GM23338 (cell line): ENCODE measurements around the gene UCN2. TPM values are rescaled to one million over a fixed set of nuclear protein-coding genes. Genes with fewer than 3 reads are reported as not detected.

Experiments
- ATAC-seq: fragments of 200-7000 bp; cut with Tn5 transposase; 3 replicates; pipeline ENCODE4 v1.9.1; 2020
- DNase-seq: peaks from one replicate; pipeline ENCODE4 v3.0.0-alpha.2; 2015; ENCODE audit warnings: low spot score
- H2AFZ ChIP-seq: fragments of 200-600 bp; sonication (generic); 2 replicates; pipeline ENCODE4 v1.8.0; 2016; ENCODE audit warnings: antibody characterized with exemption, mild to moderate bottlenecking, moderate library complexity
- H3F3A ChIP-seq: fragments of 200-600 bp; sonication (generic); replicated peaks from 2 replicates; pipeline ENCODE4 v1.8.0; 2017; ENCODE audit warnings: antibody characterized with exemption, mixed run types, low read depth
- H3K27ac ChIP-seq: fragments of 200-600 bp; sonication (generic); 2 replicates; pipeline ENCODE4 v1.6.1; 2016; ENCODE audit warnings: low read depth
- H3K27me3 ChIP-seq: fragments of 200-600 bp; sonication (generic); 2 replicates; pipeline ENCODE4 v1.8.0; 2016; ENCODE audit warnings: mild to moderate bottlenecking, mixed run types, moderate library complexity; ENCODE audit not compliant: insufficient read depth
- H3K36me3 ChIP-seq: fragments of 200-600 bp; sonication (generic); 2 replicates; pipeline ENCODE4 v1.8.0; 2016; ENCODE audit warnings: mild to moderate bottlenecking; ENCODE audit not compliant: insufficient read depth
- H3K4me1 ChIP-seq: fragments of 200-600 bp; sonication (generic); 2 replicates; pipeline ENCODE4 v1.8.0; 2016; ENCODE audit warnings: mild to moderate bottlenecking, moderate library complexity; ENCODE audit not compliant: insufficient read depth
- H3K4me2 ChIP-seq: fragments of 200-600 bp; sonication (generic); 2 replicates; pipeline ENCODE4 v1.7.1; 2017; ENCODE audit warnings: mixed run types
- H3K4me3 ChIP-seq: fragments of 200-600 bp; sonication (generic); 2 replicates; pipeline ENCODE4 v1.6.1; 2016; ENCODE audit warnings: mixed run types
- H3K79me2 ChIP-seq: fragments of 200-600 bp; sonication (generic); replicated peaks from 2 replicates; pipeline ENCODE4 v1.8.0; 2017; ENCODE audit warnings: mild to moderate bottlenecking; ENCODE audit not compliant: insufficient read depth
- H3K9me2 ChIP-seq: fragments of 200-600 bp; sonication (generic); 2 replicates; pipeline ENCODE4 v1.8.0; 2017; ENCODE audit not compliant: insufficient read depth
- H4K20me1 ChIP-seq: fragments of 200-600 bp; sonication (generic); replicated peaks from 2 replicates; pipeline ENCODE4 v1.8.0; 2017; ENCODE audit warnings: mild to moderate bottlenecking; ENCODE audit not compliant: insufficient read depth
- H3K27ac Mint-ChIP-seq: 2 replicates; pipeline ENCODE4 v1.8.0; 2020; ENCODE audit warnings: inconsistent platforms, mild to moderate bottlenecking, moderate library complexity, mixed read lengths
- H3K27me3 Mint-ChIP-seq: 3 replicates; pipeline ENCODE4 v1.8.0; 2022; ENCODE audit warnings: low read depth, mild to moderate bottlenecking, moderate library complexity, mixed read lengths, inconsistent platforms; ENCODE audit not compliant: insufficient read depth, poor library complexity
- H3K36me3 Mint-ChIP-seq: 3 replicates; pipeline ENCODE4 v1.8.0; 2021; ENCODE audit warnings: low read depth, mild to moderate bottlenecking, inconsistent platforms, moderate library complexity, mixed read lengths
- H3K4me1 Mint-ChIP-seq: 3 replicates; pipeline ENCODE4 v1.8.0; 2020; ENCODE audit warnings: mild to moderate bottlenecking, inconsistent platforms, mixed read lengths
- H3K4me3 Mint-ChIP-seq: 3 replicates; pipeline ENCODE4 v1.8.0; 2021; ENCODE audit warnings: moderate library complexity, mild to moderate bottlenecking, inconsistent platforms, mixed read lengths
- H3K9me3 Mint-ChIP-seq: 3 replicates; pipeline ENCODE4 v1.8.0; 2020; ENCODE audit warnings: moderate library complexity, mild to moderate bottlenecking, inconsistent platforms, mixed read lengths
- EZH2phosphoT487 ChIP-seq: fragments of 200-600 bp; sonication (generic); IDR thresholded peaks from one replicate; pipeline ENCODE4 v1.8.1; 2018; ENCODE audit warnings: antibody characterized with exemption; ENCODE audit not compliant: unreplicated experiment
- NANOG ChIP-seq: IDR thresholded peaks from 2 replicates; pipeline ENCODE4 v1.6.1; 2016; ENCODE audit warnings: antibody characterized with exemption, borderline replicate concordance
- STAT1 ChIP-seq: IDR thresholded peaks from one replicate; pipeline ENCODE4 v1.6.1; 2016; ENCODE audit warnings: antibody characterized with exemption; ENCODE audit not compliant: unreplicated experiment
- ZNF114 ChIP-seq: fragments of 250-450 bp; sonication (Bioruptor Pico); IDR thresholded peaks from 2 replicates; pipeline ENCODE4 v1.5.0; 2020; ENCODE audit warnings: mild to moderate bottlenecking, moderate library complexity
- ZNF331 ChIP-seq: fragments of 250-450 bp; sonication (Bioruptor Pico); IDR thresholded peaks from 2 replicates; pipeline ENCODE4 v1.5.0; 2020; ENCODE audit warnings: low read depth, mild to moderate bottlenecking, moderate library complexity
- polyA plus RNA-seq: library from polyadenylated mRNA; unstranded; fragments of >200 nt; fragmentation: Nextera tagmentation; extraction: Ambion mirVana; gene quantifications from 2 replicates; pipeline ENCODE4 v1.2.1, GENCODE V29; 2016
- total RNA-seq: library from RNA; depleted of rRNA; stranded (reverse); fragments of >200 nt; shearing (Covaris generic); gene quantifications from 2 replicates; pipeline ENCODE4 v1.2.3, GENCODE V29; 2014
- TF ChIP-seq, protein P1 (sequence below): fragments of 250-450 bp; sonication (Bioruptor Pico); IDR thresholded peaks from 2 replicates; pipeline ENCODE4 v1.5.0; 2020; ENCODE audit warnings: mild to moderate bottlenecking, moderate library complexity
- TF ChIP-seq, protein P2 (sequence below): IDR thresholded peaks from one replicate; pipeline ENCODE4 v1.6.1; 2018; ENCODE audit warnings: antibody characterized with exemption; ENCODE audit not compliant: unreplicated experiment
- TF ChIP-seq, protein P3 (sequence below): IDR thresholded peaks from 2 replicates; pipeline ENCODE4 v1.6.1; 2016; ENCODE audit warnings: antibody characterized with exemption

UCN2 gene
- total and polyA plus RNA-seq, 2 experiments from 2014 or later, result 0.17 TPM; not detected in 1

DNA sequence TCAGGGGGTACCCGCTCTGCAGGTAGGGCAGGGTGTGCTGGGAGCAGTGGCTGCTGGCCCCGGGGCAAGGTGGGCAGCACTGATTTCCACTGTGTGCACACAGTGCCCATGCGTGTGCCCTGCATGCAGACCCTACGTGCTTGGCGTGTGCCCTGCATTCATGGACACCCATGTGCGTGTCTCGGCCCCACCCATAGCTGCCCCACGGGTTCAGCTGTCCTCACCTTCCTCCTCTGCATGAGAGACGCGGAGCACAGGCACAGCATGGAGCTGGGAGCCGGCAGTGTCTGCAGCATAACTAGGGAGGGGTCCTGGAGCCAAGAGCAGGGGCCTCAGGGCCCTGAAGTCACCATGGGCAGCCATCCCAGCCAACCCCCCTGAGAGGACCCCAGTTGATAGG lies 1.6 kb upstream of the UCN2 start:
- DNase-seq (no peak), ATAC-seq (no peak)
- no peak overlapping the region for H3K27ac Mint-ChIP-seq
- no peak overlapping the region for H3K27ac ChIP-seq
- no peak overlapping the region for H3K4me3 ChIP-seq
- no peaks in the 10 kb centered on the region for H3K36me3 ChIP-seq
- no peaks in the 10 kb centered on the region for H3K9me2 ChIP-seq
- H2AFZ ChIP-seq, result no peak overlapping the region
- H3K36me3 Mint-ChIP-seq, result no peaks in the 10 kb centered on the region; the same call in 2 of the 3 replicates
- no peaks in the 10 kb centered on the region for H3K79me2 ChIP-seq
- peaks cover 16% of the 10 kb centered on the region for H3K27me3 Mint-ChIP-seq
- TF ChIP-seq, protein P1, sequence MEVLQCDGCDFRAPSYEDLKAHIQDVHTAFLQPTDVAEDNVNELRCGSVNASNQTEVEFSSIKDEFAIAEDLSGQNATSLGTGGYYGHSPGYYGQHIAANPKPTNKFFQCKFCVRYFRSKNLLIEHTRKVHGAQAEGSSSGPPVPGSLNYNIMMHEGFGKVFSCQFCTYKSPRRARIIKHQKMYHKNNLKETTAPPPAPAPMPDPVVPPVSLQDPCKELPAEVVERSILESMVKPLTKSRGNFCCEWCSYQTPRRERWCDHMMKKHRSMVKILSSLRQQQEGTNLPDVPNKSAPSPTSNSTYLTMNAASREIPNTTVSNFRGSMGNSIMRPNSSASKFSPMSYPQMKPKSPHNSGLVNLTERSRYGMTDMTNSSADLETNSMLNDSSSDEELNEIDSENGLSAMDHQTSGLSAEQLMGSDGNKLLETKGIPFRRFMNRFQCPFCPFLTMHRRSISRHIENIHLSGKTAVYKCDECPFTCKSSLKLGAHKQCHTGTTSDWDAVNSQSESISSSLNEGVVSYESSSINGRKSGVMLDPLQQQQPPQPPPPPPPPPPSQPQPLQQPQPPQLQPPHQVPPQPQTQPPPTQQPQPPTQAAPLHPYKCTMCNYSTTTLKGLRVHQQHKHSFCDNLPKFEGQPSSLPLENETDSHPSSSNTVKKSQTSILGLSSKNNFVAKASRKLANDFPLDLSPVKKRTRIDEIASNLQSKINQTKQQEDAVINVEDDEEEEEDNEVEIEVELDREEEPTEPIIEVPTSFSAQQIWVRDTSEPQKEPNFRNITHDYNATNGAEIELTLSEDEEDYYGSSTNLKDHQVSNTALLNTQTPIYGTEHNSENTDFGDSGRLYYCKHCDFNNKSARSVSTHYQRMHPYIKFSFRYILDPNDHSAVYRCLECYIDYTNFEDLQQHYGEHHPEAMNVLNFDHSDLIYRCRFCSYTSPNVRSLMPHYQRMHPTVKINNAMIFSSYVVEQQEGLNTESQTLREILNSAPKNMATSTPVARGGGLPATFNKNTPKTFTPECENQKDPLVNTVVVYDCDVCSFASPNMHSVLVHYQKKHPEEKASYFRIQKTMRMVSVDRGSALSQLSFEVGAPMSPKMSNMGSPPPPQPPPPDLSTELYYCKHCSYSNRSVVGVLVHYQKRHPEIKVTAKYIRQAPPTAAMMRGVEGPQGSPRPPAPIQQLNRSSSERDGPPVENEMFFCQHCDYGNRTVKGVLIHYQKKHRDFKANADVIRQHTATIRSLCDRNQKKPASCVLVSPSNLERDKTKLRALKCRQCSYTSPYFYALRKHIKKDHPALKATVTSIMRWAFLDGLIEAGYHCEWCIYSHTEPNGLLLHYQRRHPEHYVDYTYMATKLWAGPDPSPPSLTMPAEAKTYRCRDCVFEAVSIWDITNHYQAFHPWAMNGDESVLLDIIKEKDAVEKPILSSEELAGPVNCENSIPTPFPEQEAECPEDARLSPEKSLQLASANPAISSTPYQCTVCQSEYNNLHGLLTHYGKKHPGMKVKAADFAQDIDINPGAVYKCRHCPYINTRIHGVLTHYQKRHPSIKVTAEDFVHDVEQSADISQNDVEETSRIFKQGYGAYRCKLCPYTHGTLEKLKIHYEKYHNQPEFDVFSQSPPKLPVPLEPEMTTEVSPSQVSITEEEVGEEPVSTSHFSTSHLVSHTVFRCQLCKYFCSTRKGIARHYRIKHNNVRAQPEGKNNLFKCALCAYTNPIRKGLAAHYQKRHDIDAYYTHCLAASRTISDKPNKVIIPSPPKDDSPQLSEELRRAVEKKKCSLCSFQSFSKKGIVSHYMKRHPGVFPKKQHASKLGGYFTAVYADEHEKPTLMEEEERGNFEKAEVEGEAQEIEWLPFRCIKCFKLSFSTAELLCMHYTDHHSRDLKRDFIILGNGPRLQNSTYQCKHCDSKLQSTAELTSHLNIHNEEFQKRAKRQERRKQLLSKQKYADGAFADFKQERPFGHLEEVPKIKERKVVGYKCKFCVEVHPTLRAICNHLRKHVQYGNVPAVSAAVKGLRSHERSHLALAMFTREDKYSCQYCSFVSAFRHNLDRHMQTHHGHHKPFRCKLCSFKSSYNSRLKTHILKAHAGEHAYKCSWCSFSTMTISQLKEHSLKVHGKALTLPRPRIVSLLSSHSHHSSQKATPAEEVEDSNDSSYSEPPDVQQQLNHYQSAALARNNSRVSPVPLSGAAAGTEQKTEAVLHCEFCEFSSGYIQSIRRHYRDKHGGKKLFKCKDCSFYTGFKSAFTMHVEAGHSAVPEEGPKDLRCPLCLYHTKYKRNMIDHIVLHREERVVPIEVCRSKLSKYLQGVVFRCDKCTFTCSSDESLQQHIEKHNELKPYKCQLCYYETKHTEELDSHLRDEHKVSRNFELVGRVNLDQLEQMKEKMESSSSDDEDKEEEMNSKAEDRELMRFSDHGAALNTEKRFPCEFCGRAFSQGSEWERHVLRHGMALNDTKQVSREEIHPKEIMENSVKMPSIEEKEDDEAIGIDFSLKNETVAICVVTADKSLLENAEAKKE (CRISPR knock-in tag), result no peak
- TF ChIP-seq ZNF114 (CRISPR knock-in tag) (no peak), EZH2phosphoT487 (no peak), NANOG (no peak), ZNF331 (CRISPR knock-in tag) (no peak), STAT1 (no peak)
- TF ChIP-seq, protein P2, sequence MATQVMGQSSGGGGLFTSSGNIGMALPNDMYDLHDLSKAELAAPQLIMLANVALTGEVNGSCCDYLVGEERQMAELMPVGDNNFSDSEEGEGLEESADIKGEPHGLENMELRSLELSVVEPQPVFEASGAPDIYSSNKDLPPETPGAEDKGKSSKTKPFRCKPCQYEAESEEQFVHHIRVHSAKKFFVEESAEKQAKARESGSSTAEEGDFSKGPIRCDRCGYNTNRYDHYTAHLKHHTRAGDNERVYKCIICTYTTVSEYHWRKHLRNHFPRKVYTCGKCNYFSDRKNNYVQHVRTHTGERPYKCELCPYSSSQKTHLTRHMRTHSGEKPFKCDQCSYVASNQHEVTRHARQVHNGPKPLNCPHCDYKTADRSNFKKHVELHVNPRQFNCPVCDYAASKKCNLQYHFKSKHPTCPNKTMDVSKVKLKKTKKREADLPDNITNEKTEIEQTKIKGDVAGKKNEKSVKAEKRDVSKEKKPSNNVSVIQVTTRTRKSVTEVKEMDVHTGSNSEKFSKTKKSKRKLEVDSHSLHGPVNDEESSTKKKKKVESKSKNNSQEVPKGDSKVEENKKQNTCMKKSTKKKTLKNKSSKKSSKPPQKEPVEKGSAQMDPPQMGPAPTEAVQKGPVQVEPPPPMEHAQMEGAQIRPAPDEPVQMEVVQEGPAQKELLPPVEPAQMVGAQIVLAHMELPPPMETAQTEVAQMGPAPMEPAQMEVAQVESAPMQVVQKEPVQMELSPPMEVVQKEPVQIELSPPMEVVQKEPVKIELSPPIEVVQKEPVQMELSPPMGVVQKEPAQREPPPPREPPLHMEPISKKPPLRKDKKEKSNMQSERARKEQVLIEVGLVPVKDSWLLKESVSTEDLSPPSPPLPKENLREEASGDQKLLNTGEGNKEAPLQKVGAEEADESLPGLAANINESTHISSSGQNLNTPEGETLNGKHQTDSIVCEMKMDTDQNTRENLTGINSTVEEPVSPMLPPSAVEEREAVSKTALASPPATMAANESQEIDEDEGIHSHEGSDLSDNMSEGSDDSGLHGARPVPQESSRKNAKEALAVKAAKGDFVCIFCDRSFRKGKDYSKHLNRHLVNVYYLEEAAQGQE, result no peak
- TF ChIP-seq, protein P3, sequence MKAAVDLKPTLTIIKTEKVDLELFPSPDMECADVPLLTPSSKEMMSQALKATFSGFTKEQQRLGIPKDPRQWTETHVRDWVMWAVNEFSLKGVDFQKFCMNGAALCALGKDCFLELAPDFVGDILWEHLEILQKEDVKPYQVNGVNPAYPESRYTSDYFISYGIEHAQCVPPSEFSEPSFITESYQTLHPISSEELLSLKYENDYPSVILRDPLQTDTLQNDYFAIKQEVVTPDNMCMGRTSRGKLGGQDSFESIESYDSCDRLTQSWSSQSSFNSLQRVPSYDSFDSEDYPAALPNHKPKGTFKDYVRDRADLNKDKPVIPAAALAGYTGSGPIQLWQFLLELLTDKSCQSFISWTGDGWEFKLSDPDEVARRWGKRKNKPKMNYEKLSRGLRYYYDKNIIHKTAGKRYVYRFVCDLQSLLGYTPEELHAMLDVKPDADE, result no peak
- H3F3A ChIP-seq, result 0 out of 2 replicates have a peak, but pooled peaks cover 3% of the 10 kb centered on the region
- H3K4me2 ChIP-seq, result no peak overlapping the region
- H3K9me3 Mint-ChIP-seq, result no peaks in the 10 kb centered on the region; the same call in 2 of the 3 replicates
- H3K4me1 ChIP-seq, result peaks cover 18% of the 10 kb centered on the region; the same call in 1 of the 2 replicates
- H3K4me3 Mint-ChIP-seq, result no peak overlapping the region
- no peaks in the 10 kb centered on the region for H3K27me3 ChIP-seq
- no peaks in the 10 kb centered on the region for H4K20me1 ChIP-seq
- peaks cover 26% of the 10 kb centered on the region for H3K4me1 Mint-ChIP-seq
